KOPT-K1 (cell line): ENCODE measurements around the gene SNAPC4.
A peak's percentile ranks its signal among the peaks of the same experiment; 100 is the strongest.

Source experiments
- H3K27ac ChIP-seq: fragments of 200-600 bp; sonication (generic); 2 replicates; pipeline ENCODE4 v1.5.1; 2016; ENCODE audit warnings: antibody characterized with exemption, mild to moderate bottlenecking, low read depth, low read length; ENCODE audit not compliant: poor library complexity, severe bottlenecking
- H3K36me3 ChIP-seq: fragments of 200-600 bp; sonication (generic); 2 replicates; pipeline ENCODE4 v1.5.1; 2017; ENCODE audit warnings: antibody characterized with exemption, mild to moderate bottlenecking, low read length, moderate library complexity; ENCODE audit not compliant: insufficient read depth
- H3K9me3 ChIP-seq: fragments of 200-600 bp; sonication (generic); 2 replicates; pipeline ENCODE4 v1.5.1; 2017; ENCODE audit warnings: antibody characterized with exemption, low read length, mild to moderate bottlenecking; ENCODE audit not compliant: insufficient read depth, poor library complexity, severe bottlenecking

The SNAPC4 gene

GRCh38 chr9:136405481-136405880 is 5.5 kb upstream of the SNAPC4 start:
- Histone ChIP-seq H3K36me3 (peaks cover 58% of the 10 kb centered on the region), H3K27ac (no peak overlapping the region), H3K9me3 (no peaks in the 10 kb centered on the region)

DNA sequence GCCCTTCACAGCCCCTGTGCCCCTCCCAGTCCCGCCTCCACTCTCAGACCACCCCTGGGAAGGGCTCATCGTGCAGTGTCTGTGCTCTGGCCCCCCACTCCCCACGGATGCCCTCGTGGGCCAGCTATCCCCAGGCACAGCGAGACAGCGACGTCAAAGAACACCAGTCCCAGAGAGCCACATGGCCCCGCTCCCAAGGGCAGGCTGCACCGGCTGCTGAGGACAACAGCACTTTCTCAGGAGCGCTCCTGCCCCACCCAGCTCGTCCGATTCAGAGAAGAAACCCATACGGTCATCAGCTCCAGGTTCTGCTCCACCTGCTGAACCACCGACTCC is 4.8 kb upstream of the SNAPC4 start:
- H3K36me3 ChIP-seq: peaks cover 58% of the 10 kb centered on the region

DNA sequence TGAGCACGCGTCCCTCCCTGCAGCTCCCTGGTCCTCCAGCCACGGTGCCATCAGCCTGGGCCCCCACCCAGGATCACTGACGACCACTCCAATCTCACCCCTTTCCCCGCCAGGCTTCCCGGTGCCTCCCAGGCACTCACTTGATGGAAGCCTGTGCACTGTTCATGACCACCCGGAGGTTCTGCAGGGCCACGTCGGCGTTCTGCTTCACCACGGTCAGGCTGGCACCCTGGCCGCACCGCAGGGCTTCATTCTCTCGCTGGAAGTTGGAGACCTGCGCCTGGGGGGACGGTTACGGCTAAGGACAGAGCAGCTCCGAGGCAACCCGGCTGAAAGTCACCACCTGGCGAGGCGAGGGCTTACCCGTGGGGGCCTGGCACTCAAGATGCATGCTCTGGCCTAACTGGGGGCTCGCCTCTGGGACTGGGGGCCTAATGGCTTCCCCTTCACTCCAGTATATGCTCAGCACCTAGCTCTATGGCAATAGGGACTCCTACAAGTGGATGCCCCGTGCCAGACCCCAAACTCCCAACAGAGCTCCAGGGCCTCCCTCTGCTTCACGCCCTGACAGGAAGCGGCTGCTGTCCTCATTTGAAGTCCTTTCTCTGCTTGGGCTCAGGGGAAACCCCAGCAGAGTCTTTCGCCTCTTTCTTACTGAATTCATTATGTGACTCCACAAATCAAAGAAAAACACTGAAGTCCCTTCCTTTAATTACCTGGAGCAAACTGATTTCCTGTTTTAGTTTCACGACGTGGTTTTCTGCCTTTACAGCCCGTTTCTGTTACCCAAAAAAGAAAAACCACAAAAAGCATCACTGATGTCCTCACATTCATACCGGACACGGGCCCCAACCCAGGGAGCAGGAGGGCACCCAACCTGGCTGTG is 4.2 kb upstream of the SNAPC4 start:
- peaks cover 58% of the 10 kb centered on the region for H3K36me3 ChIP-seq
- peak overlapping the region; percentile 42 for H3K27ac ChIP-seq
- no peaks in the 10 kb centered on the region for H3K9me3 ChIP-seq

More for the DNA sequence above, 4.8 kb upstream of the SNAPC4 start:
- H3K27ac ChIP-seq: peak overlapping the region; percentile 42
- H3K9me3 ChIP-seq: no peaks in the 10 kb centered on the region

GRCh38 chr9:136403538-136403914 is 3.6 kb upstream of the SNAPC4 start:
- H3K36me3 ChIP-seq: peaks cover 60% of the 10 kb centered on the region
- peak overlapping the region; percentile 40 for H3K27ac ChIP-seq

DNA sequence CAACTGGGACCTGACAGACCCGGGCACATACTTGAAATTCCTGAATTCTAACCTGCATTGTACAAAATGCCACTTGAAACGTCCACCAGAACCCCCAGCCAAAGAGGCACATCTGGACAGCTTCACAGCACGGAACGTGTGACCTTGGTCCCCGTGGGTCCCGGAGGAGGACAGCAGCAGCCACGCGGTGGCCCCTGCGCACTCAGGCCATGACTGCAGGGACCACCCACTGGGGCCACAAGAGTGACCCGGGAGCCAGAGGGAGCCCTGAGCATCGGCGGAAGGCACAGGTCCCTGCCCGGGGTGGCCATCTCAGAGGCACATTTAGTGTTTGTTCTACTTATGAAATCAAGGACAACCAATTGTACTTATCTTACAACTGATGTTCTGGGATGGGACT is 2.1 kb upstream of the SNAPC4 start:
- no peak overlapping the region for H3K27ac ChIP-seq
- no peaks in the 10 kb centered on the region for H3K9me3 ChIP-seq
- peaks cover 60% of the 10 kb centered on the region for H3K36me3 ChIP-seq

More at GRCh38 chr9:136403538-136403914, 3.6 kb upstream of the SNAPC4 start:
- H3K9me3 ChIP-seq: no peaks in the 10 kb centered on the region

DNA sequence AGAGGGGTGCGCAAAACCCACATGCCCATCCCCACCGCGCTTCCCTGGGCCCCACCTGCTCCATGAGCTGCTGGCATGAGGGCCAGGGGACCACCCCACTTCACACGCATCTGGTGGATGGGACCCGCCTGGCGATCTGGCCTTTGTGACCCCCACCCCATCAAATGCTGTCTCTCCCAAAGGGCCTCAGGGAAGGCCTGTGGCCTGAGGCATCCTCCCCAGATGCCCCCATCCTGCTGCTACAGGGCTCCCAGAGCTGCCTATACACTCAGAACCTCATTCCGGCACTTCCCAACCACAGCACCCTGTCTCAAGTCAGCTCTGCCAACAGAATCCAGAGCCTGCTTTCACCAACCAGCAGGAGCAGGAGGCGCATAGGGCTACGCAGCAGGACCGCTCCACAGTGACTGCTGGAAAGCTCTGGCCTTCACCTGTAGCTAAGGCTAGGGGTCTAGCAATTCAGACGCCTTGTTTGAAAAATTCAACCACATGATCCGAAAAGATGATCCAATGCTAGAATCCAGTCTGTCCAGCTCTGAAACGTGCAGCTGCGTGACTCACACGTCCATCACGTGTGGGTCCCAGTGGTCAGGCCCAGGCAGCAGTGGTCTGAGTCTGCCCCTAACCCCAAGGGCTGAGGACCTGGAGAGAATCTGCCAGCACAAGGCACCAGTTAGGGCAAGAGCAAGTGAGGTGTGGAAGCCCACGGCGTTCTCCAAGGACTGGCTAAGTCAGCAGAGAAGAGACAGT is 1.4 kb upstream of the SNAPC4 start:
- no peaks in the 10 kb centered on the region for H3K9me3 ChIP-seq
- H3K27ac ChIP-seq: no peak overlapping the region
- H3K36me3 ChIP-seq: peaks cover 62% of the 10 kb centered on the region

GRCh38 chr9:136399176-136400037 is 563 bp downstream of the SNAPC4 start:
- Histone ChIP-seq H3K36me3 (peaks cover 64% of the 10 kb centered on the region), H3K9me3 (no peaks in the 10 kb centered on the region), H3K27ac (peak overlapping the region; percentile 52)

DNA sequence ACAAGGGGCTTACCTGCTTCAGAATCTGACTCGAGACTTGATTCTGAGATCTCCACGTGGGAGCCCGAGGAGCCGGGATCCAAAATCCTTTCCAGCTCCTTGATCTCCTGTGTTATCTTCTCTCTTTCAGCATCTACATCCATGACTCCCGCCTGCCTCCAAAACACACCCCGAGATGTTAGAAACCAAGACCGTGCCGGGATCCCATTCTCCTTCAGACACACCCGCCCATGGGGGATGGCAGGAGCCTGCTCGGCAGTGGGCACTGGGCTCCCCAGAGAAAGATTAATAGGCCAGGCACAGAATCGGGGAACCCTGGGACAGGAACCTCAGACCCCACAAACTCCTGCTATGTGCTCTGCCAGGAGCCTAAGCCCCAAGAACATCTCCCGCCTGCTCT is 1.7 kb downstream of the SNAPC4 start:
- Histone ChIP-seq H3K36me3 (peaks cover 68% of the 10 kb centered on the region), H3K9me3 (no peaks in the 10 kb centered on the region), H3K27ac (no peak overlapping the region)

GRCh38 chr9:136397643-136398042 is 2.3 kb downstream of the SNAPC4 start:
- peaks cover 72% of the 10 kb centered on the region for H3K36me3 ChIP-seq
- no peaks in the 10 kb centered on the region for H3K9me3 ChIP-seq

DNA sequence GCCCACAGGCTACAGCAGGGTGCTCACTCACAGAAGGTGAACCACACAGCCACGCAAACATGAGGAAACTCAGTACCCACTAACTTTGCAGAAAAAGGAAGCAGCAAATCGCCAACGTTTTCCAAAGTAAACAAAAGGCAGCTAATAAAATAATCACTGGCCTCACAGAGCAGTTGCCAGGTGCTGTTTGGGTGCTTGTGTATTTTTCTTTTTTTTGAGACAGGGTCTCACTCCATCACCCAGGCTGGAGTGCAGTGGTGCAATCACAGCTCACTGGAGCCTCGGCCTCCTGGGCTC is 3.8 kb downstream of the SNAPC4 start:
- Histone ChIP-seq H3K27ac (no peak overlapping the region), H3K36me3 (peaks cover 72% of the 10 kb centered on the region), H3K9me3 (no peaks in the 10 kb centered on the region)

More at GRCh38 chr9:136397643-136398042, 2.3 kb downstream of the SNAPC4 start:
- no peak overlapping the region for H3K27ac ChIP-seq

DNA sequence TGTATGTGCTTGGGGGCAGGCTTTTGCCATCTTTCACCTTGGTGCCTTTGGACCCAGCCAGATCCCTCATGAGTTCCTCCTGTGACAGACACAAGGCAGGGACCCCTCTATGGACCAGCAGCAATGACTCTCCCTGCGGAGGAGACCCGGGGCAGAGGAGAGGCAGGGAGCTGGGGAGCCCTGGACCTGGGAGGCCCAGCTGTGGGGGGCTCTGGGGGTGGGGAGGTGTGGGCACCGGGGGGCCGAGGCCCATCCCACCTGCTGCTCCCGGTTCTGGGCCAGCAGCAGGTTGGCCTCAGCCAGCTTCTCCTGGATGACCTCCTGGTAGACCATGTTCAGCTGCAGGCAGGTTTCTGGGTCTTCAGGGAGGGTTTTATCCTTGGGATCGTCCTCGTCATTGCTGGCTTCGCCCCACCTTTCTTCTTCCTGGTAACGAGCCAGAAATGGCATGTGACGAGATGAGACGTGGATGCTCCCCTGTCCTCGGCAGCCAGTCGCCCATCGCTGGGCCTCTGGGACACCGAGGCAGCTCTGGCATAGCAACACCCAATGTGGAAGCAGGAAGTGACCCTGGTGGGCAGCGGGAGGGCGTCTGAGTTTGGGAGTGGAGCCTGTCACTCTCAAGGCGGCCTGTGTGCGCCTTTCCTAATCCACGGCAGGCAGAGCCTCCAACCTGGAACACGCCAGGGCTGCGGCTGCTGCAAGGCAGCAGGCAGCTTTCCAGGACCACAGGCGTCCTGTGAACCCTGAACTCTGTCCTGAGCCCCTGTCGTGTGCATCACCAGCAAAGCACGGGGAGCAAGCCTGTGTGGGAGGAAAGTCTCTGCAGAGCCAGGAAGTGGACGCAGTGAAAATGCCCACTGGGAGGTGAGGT is 4.4 kb downstream of the SNAPC4 start:
- Histone ChIP-seq H3K27ac (no peak overlapping the region), H3K36me3 (peaks cover 75% of the 10 kb centered on the region), H3K9me3 (no peaks in the 10 kb centered on the region)

GRCh38 chr9:136395020-136395340 is 5.0 kb downstream of the SNAPC4 start:
- H3K27ac ChIP-seq: no peak overlapping the region
- peaks cover 76% of the 10 kb centered on the region for H3K36me3 ChIP-seq

GRCh38 chr9:136394312-136395019 is 5.5 kb downstream of the SNAPC4 start:
- Histone ChIP-seq H3K36me3 (peaks cover 81% of the 10 kb centered on the region), H3K27ac (no peak overlapping the region), H3K9me3 (no peaks in the 10 kb centered on the region)

More at GRCh38 chr9:136395020-136395340, 5.0 kb downstream of the SNAPC4 start:
- H3K9me3 ChIP-seq: no peaks in the 10 kb centered on the region

- Histone ChIP-seq H3K27ac (no peak overlapping the region), H3K36me3 (peaks cover 87% of the 10 kb centered on the region), H3K9me3 (no peaks in the 10 kb centered on the region)
Observed at GRCh38 chr9:136393531-136393930, 6.4 kb downstream of the SNAPC4 start.
